ENCODE results near the gene NPHP4.
"Not testable (repeated sequence)": the region's sequence is repeated elsewhere in the genome, so short reads cannot be mapped to it uniquely, and the experiment has no call there.

The NPHP4 gene

DNA sequence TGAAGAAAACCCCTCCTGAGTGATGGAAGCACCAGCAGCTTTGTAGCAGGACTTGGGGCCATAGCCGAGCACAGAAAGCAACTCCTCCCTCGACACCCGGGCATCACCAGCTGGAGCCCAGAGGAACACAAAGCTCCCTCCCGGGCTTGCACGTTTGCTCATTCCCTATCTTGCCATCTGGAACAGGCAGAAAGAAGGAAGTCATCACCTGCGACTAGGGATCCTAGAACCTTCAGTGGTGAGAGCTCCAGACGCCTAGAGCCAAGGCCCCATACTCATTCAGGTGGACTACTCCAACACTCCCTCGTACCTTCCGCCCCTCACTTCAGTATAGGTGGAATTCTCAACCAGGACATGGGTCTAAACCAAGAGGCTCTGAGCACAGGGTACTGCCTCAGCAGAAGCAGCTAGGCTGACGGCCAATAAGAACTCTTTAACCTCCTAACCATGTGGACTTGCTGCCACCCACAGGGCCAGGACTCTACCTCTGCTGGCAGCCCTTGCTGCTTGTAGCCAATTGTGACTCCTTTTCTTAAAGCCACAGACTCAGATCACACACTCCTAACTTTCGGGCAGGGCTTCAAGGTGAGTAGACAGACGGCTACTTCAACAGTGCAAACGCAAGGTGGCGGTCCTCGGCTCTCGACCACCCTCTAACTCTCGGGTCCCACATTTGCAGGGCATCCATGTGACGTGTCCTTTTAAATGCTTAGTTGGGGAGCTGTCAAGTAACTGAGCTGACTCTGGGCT lies 65.4 kb downstream of the NPHP4 start:
- no peak for DNase-seq

DNA sequence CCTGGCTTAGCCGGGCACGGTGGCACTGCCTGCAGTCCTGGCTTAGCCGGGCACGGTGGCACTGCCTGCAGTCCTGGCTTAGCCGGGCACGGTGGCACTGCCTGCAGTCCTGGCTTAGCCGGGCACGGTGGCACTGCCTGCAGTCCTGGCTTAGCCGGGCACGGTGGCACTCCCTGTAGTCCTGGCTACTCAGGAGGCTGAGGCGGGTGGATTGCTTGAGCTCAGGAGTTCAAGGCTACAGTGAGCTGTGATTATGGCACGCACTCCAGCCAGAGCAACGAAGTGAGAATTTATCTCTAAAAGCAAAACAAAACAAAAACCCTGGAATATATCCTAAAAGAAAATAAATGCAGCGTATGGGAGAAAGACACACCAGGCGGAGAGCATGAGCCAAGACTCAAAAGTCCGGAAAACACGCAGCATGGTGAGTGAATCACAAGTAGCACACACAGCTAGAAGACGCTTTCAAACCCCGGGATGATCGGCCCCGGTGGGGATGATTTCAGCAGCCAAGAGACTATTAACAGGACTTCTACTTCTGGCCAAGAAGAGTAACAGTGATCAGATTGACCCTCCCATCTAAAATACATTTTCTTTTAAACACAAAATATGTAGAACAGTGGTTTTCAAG lies 69.4 kb downstream of the NPHP4 start:
- DNase-seq = not testable (repeated sequence)

DNA sequence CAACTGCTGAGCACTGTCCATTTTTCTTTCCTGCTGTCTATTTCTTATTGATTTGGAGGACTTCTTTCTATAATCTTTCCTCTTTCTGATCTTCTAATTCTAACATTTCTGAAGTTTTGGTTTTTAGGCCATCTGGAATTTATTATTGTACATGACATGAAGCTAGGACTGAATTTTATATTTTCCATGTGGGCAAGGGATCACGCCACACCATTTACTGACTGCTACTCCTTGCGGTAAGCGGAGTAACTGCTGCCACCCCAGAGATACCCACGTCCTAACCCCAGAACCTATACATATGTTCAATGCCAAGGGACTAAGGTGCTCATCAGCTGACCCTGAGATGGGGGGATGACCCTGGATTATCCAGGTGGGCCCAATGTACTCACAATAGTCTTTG lies 70.6 kb downstream of the NPHP4 start:
- DNase-seq = no peak

DNA sequence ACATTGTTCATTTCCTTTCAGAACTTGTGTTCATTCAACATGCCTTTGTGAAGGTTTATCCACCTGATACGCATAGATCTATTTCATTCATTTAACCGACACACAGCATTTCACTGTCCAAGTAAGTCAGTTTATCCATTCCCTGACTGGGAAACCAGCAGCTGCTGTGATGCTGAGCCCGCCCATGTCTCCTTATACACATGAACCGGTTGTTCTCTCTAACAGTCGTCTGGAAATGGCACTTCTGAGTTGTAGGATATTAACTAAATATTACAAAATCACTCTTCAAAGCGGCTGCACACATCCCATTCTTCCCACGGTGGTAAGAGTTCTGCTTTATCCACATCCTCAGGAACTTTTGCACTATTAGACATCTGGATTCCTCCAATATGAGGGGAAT lies 71.1 kb downstream of the NPHP4 start:
- DNase-seq = no peak

DNA sequence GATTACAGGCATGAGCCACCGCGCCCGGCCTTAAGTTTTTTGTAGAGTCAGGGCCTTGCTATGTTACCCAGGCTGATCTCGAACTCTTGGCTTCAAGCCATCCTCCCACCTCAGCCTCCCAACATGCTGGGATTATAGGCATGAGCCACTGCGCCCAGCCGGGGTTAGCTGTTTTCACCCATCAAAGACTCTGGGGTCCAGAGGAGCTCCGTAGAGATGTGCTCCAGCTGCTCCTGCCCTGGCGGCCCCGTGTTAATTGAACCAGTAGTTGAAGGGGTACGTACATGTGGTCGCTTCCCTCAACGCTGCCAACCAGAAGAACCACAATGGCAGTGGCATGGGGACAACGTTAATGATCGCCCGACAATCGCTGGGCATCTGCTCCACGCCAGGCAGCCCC lies 72.0 kb downstream of the NPHP4 start:
- no peak for DNase-seq

DNA sequence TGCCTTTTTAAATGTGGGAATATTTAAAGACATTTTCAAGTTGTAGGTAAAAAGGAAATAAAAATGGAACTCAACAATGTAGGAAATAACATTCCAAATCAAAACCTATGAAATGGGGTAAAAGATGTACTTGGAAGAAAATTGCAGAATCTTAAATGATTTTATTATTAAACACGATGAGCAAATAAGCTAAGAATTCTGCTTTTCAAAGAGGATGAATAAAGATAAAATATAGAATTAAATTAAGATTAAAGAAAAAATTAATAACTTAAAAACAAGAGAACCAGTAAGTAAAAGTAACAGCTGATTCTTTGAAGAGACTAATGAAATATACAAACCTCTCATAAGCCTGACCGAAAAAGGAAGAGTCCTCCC lies 74.0 kb downstream of the NPHP4 start:
- no peak for DNase-seq

DNA sequence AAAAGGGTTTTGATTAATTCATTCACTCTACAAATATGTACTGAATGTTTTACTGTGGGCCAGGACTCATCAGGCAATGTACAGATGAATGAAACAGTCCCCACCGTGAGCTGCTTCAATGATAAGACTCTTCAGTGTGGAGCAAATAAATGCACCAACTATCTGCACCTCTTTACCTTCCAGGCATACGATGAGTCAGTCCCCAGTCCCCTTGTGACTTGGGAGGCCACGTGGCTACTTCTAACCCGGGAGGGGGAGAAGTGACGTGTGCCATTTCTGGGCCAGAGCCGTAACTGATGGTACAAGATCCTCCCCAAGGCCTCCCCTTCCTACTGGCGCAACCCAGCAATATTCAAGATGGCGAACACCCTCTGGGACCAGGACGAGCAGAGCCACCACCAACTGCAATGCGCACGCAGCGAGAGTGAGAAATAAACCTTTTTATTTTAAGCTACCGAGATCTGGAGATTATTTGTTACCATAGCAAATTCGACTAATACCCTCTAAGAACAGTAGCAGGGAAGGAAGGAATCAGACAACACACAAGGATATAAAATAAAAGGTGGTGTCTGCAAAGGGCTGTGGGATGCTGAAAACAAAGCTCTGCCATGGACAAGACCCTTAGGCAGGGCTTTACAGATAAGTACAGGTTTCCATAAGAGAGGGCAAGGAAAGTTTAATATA lies 74.5 kb downstream of the NPHP4 start:
- DNase-seq = no peak

DNA sequence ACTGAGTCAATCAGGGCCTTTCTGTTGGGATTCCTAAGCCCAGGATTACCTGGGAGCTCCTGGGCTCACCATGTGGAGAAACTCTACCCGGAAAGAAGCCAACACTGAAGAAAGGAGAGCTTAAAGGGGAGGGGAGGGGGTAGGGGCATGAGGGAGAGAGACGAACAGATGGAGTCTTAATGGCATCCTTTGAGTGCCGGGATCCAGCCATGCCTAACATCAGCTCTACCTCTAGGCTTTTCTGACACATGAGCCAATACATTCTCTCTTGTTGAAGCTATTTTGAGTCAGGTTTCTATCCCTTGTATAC lies 75.0 kb downstream of the NPHP4 start:
- no peak for DNase-seq

DNA sequence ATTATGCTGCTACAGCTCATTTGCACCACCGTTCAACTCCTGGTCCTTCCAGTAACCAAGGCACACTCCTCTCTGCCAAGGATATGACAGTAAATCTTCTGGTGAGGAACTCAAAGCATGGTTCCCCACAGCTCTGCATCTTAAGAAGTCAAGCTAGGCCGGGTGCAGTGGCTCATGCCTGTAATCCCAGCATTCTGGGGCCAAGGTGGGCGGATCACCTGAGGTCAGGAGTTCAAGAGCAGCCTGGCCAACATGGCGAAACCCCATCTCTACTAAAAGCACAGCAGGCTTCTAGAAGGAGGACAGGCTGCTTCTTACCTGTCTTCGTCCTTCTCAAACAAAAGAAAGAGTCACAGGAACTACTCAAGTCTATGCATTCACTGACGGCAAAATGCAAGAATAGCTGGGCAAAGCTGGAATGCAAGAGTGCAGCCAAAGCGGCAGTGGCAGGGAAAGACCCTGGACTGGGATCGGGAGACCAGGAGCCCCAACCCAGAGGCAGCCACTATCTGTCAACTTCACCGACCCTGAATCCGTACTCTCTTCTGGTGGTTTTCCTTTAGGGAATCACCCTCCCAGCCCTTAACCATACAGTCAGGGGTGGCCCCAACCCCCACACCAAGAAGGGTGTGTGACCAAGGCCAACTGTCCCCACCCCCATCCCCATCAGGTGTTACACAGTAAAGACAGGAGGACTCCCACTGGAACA lies 75.5 kb downstream of the NPHP4 start:
- no peak for DNase-seq

DNA sequence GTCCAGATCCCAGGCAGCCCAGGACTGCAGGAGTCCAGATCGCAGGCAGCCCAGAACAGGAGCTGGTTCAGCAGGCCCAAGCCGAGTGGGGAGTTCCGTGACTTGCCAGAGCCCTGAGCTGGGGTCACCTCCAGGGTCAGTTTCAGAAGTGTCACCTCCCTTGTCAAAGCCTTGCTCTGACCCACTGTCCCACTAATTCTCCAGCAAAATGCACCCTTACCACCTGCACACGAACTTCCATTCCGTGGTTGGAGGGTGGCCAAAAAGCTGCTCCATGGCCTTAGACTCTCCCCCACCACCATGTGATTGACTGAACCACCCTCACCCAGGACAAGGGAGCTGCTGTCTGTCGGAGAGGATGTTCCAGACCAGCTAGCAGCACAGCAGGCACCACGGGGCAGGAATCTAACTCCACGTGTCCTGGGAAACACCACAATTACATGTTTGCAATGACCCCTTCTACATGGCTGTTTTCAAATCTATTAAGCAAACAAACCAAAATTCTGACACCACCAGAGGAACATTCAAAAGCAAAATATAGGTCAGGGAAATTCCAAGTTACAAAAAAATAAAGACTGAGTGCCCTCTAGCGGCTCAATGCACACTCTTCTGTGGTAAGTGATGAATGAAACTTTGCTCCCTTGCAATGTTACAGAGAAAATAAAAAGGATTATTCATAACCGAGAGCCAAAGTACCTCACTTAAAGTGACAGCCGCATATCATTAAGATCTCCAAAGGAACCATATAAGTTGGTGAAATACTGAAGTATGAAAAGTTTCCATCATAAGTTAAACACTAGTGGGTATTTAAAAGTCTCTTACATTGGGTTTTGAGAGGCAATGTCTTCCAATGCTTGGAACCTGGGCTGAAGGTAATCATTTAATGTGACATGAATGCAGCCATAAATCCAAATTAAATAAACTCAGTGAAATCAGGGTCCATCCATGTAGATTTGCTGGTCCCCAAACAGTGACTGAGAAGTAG lies 76.3 kb downstream of the NPHP4 start:
- DNase-seq = peak; percentile 0

DNA sequence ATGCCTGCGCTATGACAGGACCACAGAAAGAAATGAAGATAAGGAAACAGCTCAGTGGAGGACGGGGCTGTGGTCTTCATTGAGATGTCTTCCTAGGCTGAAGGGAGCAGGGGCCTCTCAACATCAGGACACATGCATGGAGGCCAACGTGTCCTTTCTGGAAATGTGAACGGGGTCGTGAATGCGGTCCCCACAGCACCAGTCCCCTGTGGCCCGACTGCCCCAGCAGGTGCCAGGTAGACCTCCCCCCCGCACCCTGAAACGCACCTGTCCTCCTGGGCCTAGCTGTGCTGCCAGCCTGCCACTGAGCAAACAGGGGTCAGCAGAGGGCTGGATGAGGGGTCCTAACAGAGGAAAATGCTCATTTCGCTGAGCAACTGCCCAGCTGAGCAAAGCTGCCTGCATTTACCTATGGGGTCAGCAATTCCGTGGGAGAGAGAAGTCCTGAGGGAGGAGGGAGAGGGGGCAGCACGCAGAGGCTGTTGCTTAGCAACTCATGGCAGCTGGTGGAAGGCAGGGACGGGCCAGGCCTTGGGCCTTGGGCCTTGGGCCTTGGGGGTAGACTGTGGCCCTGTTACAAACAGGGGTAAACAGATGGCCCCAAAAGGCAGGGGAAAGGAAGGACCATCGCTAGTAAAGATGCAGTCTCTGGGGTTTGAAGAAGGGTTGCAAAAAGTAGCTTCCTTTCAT lies 77.4 kb downstream of the NPHP4 start:
- DNase-seq = no peak

DNA sequence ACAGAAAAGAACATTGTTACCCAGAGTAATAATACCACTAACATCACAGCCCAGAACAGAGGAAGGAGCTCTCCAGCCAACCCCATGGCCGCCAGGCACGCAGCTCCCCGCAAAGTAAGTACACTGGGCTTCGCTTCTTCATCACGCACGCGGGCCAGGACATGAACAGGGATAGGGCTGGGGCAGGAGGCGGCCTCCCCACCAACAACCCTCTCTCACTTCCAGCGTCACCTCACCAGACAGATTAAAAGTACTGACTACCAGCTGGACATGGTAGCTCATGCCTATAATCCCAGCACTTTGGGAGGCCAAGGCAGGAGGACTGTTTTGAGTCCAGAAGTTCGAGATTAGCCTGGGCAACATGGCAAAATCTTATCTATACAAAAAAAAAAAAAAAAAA lies 78.3 kb downstream of the NPHP4 start:
- DNase-seq = no peak

DNA sequence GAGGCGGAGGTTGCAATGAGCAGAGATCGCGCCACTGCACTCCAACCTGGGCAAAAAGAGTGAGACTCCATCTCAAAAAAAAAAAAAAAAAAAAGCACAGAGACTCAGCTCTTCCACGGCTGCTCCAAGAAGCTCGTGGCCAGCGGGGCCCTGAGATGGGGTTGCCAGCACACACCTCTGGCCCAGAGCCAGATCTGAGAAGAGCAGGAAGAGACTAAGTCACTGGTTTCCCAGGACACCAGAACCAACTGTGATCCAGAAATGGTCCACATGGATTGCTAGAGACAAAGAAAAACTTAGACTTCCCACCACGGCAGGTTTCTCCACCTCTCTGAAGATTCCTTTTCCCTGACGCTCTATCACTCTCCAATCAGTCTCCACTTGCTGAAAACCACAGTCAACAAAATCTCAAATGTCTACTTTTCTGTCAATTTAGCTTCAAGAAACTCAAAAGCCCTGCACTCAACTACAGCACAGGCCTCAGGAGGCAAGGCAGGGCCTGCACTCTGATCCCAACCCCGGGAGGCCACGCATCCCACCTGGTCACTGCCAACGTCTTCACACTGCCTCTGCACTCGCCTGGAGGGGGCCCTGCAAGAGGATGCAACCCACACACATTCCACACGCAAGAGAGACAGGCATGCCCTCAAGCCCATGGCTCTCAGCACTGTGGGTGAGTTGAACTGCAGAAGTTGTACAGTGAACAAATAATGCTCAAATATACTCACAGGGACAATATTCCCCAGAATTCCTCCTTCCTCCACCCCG lies 79.0 kb downstream of the NPHP4 start:
- no peak for DNase-seq

DNA sequence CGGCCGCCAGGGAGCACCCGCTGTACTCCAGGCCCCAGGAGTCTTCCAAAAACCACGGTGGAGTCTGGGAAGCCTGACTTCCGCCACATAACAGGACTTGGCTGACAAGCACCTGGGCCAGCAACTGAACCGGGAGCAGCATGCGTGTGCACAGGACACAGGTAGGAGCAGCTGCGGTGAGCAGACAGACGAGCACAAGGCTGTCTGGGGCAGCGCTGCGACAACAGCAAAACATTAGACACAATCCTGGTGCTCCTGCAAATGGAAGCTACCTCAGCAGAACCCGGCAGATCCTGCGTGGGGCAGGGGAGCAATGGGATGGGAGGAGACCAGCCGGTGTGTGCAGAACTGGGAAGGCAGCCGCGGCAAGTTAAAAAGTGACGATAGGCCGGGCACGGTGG lies 80.4 kb downstream of the NPHP4 start:
- no peak for DNase-seq

DNA sequence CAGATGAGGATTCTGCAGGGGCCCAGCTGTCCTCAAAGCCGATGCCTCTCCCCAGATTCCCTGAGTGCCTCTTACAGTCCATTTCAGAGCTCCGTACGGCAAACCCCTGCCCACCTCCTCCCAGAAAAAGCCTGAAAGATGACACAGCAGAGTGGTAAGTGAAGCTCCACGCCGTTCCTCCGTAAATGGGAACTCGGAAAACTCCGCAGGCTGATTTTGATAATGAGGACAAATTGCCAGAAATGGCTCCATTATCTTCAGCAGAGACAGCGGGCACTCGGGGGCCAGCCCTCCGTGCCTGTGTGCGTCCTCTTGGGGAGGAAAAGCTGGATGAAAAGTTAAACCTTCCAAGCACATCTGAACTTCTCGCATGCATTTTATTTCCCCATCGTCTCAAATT lies 81.1 kb downstream of the NPHP4 start:
- no peak for DNase-seq

DNA sequence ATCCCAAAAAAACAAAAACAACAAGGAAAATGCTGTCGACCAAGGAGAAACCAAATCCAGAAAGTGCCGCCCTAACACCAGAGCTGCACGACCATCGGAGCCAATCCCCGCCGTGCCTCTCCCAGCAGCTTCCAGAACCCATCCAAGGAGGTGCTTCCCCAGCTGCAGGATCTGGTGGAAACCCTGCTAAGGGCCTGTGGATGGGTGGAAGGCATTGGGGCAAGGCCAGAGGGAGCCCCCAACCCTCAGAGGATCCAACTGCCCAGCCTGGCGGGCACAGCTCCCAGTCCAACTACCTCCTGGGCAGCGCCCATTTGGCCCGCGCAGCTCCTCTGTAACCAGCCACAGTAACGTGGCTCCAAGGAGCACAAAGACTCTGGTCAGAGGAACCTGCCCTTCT lies 81.6 kb downstream of the NPHP4 start:
- DNase-seq = no peak

DNA sequence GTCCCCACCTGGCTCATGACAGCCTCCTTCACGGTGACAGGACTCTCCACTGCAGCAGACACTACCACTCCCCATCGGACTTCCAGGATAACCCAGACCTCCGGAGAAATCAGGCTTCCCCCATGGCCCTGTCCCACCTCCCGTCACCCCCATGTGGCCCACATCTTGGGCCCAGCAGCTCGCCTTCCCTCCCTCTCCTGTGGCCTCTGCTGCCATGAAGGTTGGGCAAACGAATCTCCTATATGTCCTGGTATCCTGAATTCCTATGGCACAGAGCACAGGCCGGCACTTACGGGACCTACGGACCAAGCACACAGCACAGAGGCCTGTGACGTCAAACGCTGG lies 82.0 kb downstream of the NPHP4 start:
- no peak for DNase-seq

DNA sequence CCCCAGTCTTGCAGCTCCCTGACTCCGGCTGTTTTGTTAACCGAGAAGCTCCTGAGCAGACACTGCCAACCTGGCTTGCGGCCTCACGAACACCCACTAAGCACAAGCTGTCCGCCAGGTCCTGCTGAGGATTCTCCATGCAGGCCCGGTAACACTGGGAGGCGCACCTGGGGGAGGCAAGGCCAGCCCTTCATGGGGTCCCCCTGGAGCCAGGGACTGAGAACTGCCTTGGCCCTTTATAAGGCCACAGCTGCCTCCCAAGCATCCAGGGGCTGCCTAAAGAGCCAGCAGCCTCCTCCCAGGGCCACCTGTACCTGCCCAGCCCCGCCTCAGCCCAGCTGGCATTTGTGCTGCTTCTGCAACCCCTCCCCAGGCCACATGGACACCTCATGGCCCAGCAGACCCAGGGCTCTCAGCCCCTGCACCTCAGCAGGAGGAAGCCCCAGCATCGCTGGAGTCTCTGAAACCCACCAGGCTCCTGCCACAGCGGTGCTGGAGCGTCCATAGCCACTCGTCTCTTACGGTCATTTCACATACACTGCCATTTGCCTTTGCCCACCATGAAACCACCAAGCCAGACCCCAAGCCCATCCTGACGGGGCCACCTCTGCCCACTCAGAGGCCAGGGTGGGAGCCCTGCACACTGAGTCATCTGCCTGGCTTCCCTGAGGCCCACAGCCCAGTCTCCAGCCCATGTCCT lies 82.5 kb downstream of the NPHP4 start:
- DNase-seq = no peak

DNA sequence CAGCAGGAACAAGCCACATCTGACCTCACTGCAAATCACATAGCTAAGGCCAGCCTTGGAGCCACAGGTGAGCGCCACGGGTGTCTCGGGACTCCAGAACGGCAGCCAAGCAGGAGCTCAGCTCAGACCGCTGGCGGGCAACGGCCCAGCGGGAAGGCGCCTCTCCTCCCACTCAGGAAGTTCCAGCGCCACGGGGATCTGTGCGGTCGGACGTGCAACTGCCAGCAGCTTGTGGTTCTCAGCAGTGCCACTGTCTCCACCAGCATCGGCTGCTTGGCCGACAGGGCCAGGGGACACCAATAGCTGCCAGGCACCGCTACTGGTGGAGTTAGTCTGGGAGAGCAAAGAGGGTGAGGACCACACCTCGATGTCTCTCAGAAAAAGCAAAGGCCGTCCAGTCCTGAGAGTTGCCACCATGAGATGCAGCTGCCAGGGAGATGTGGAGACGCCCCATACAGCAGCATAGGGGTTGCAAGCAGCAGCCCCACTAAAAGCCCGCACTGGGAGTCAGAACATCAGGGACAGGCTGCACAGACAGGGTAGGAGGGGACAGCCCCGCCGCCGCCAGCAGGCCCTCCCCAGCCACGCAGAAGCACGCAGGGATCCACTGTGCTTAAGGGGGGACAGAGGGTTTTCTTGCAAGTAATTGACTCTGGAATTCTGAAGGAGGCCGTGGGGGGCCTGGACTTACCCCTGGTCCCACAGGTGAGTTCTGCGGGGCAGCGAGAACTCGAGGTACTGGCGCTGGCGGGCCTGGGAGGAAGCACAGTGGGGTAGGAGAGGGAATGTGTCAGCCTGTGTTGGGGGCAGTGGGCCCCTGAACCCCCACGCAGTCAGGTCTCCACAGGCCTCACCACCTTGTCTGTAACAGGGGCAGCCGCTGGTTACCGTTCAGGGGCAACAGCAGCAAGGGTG lies 83.5 kb downstream of the NPHP4 start:
- no peak for DNase-seq

DNA sequence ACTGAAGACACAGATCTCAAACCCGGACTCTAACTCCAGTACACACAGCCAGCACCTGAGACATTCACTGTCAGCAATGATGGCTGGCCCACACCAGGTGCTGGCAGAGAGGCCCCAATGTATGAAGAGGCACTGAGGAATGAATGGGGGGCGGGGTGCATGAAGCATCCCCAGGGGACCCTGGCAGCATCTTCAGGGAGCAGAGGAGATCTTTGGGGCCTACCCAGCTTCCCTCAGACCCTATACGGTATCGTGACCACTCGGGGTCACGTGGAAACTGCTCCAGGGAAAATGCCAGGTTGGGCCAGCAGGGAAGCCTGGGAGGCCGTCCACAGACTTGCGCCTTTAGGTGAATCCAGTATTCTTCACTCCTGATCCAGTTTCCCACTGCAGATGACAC lies 84.3 kb downstream of the NPHP4 start:
- DNase-seq = no peak
